Smooth muscle cell (in vitro differentiated cells): ENCODE measurements around the gene PLXND1. TPM values are rescaled to one million over a fixed set of nuclear protein-coding genes. Genes with fewer than 3 reads are reported as not detected.

ENCODE experiments used
- DNase-seq: peaks from one replicate; lab custom pipeline; 2025; ENCODE audit not compliant: unreplicated experiment; lab: John Stamatoyannopoulos, UW
- H2AFZ ChIP-seq: fragments of 200-600 bp; sonication (generic); 2 replicates; pipeline ENCODE4 v1.6.0; 2016; ENCODE audit warnings: antibody characterized with exemption, low read depth, mild to moderate bottlenecking
- H3F3A ChIP-seq: fragments of 200-600 bp; sonication (generic); 2 replicates; pipeline ENCODE4 v1.6.0; 2017; ENCODE audit warnings: antibody characterized with exemption, low read depth
- H3K27ac ChIP-seq: fragments of 200-600 bp; sonication (generic); 2 replicates; pipeline ENCODE4 v1.5.1; 2016; ENCODE audit warnings: low read depth, mild to moderate bottlenecking
- H3K27me3 ChIP-seq: fragments of 200-600 bp; sonication (generic); 2 replicates; pipeline ENCODE4 v1.6.1; 2016; ENCODE audit warnings: low read depth, mild to moderate bottlenecking
- H3K36me3 ChIP-seq: fragments of 200-600 bp; sonication (generic); 2 replicates; pipeline ENCODE4 v1.5.1; 2016; ENCODE audit warnings: low read depth
- H3K4me1 ChIP-seq: fragments of 200-600 bp; sonication (generic); 2 replicates; pipeline ENCODE4 v1.5.1; 2016; ENCODE audit warnings: low read depth
- H3K4me2 ChIP-seq: fragments of 200-600 bp; sonication (generic); 2 replicates; pipeline ENCODE4 v1.6.0; 2016; ENCODE audit warnings: mild to moderate bottlenecking
- H3K4me3 ChIP-seq: fragments of 200-600 bp; sonication (generic); 2 replicates; pipeline ENCODE4 v1.5.1; 2016; ENCODE audit warnings: mild to moderate bottlenecking
- H3K79me2 ChIP-seq: fragments of 200-600 bp; sonication (generic); 2 replicates; pipeline ENCODE4 v1.6.0; 2016; ENCODE audit warnings: low read depth, mild to moderate bottlenecking
- H3K9ac ChIP-seq: fragments of 200-600 bp; sonication (generic); 2 replicates; pipeline ENCODE4 v1.6.0; 2016; ENCODE audit warnings: low read depth
- H3K9me3 ChIP-seq: fragments of 200-600 bp; sonication (generic); replicated peaks from 2 replicates; pipeline ENCODE4 v1.5.1; 2016; ENCODE audit warnings: low read depth
- H4K20me1 ChIP-seq: fragments of 200-600 bp; sonication (generic); 2 replicates; pipeline ENCODE4 v1.6.0; 2016; ENCODE audit warnings: low read depth
- WGBS: methylation state at CpG from one replicate; pipeline ENCODE4 v1.1.7; 2016; ENCODE audit warnings: low lambda C conversion rate; 5-methylcytosine and 5-hydroxymethylcytosine counted together
- polyA plus RNA-seq: library from polyadenylated mRNA; unstranded; fragments of >200 nt; fragmentation: Nextera tagmentation; extraction: Ambion mirVana; gene quantifications from 2 replicates; pipeline ENCODE4 v1.2.1, GENCODE V29; 2016
- total RNA-seq: library from RNA; depleted of rRNA; stranded (reverse); fragments of >200 nt; gene quantifications from 2 replicates; pipeline ENCODE4 v1.2.3, GENCODE V29; 2014
- TF ChIP-seq, protein P1 (sequence below): fragments of 200-600 bp; sonication (generic); IDR thresholded peaks from 2 replicates; pipeline ENCODE4 v1.5.1; 2017; ENCODE audit warnings: borderline replicate concordance, mild to moderate bottlenecking, antibody characterized with exemption; ENCODE audit not compliant: insufficient read depth, poor library complexity, severe bottlenecking

Gene PLXND1
- total and polyA plus RNA-seq, 2 experiments from 2014 or later: 75.8 to 94.3 TPM

DNA sequence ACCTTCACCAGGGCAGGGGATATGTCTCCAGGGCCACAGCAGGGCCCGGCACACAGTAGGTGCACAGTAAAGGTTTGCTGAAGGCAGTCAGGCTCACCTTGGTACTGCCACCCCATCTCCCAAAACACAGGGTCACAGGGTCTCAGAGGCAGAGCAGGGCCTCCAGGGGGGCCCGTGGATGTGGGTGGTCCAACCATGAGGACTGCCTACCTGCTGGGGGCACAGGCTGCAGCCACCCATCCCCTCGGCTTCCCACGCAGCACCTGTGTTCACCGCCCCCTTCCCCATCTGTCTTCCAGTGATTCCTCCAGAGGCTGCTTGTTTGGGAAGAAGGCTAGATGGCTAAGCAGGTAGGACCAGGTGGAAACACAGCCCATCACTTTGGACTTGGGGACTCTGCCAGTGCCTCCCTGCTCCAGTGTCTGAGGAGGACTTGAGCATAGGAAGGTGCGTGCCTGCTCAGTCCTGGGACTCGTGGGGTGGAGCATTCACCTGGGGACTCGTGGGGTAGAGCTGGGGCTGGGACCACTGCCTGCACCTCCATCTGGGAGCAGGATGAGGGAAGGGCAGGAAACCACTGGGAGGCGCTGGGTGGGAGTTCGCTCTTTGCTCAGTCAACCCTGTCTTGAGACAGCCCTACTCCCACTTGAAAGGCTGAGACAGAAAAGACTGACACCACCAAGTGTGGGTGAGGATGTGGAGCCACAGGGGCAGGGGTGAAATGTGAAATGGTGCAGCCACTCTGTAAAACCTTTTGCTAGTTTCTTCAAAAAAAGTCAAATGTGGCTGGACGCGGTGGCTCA lies 18.8 kb upstream of the PLXND1 start:
- H3K79me2 ChIP-seq: no peaks in the 10 kb centered on the region
- TF ChIP-seq, protein P1, sequence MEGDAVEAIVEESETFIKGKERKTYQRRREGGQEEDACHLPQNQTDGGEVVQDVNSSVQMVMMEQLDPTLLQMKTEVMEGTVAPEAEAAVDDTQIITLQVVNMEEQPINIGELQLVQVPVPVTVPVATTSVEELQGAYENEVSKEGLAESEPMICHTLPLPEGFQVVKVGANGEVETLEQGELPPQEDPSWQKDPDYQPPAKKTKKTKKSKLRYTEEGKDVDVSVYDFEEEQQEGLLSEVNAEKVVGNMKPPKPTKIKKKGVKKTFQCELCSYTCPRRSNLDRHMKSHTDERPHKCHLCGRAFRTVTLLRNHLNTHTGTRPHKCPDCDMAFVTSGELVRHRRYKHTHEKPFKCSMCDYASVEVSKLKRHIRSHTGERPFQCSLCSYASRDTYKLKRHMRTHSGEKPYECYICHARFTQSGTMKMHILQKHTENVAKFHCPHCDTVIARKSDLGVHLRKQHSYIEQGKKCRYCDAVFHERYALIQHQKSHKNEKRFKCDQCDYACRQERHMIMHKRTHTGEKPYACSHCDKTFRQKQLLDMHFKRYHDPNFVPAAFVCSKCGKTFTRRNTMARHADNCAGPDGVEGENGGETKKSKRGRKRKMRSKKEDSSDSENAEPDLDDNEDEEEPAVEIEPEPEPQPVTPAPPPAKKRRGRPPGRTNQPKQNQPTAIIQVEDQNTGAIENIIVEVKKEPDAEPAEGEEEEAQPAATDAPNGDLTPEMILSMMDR: no peak
- peaks cover 13% of the 10 kb centered on the region for H3K4me1 ChIP-seq
- no peak overlapping the region for H3K4me3 ChIP-seq
- no peaks in the 10 kb centered on the region for H3K9me3 ChIP-seq
- H3K27me3 ChIP-seq: no peaks in the 10 kb centered on the region
- H3K27ac ChIP-seq: peak overlapping the region; percentile 83
- 77% methylated on average over 12 of the region's 12 CpGs for WGBS
- H3K9ac ChIP-seq: peak overlapping the region; percentile 46
- DNase-seq: no peak
- no peaks in the 10 kb centered on the region for H3K36me3 ChIP-seq
- H4K20me1 ChIP-seq: no peaks in the 10 kb centered on the region
- no peak overlapping the region for H2AFZ ChIP-seq
- H3F3A ChIP-seq: peaks cover 13% of the 10 kb centered on the region
- peak overlapping the region; percentile 55 for H3K4me2 ChIP-seq

DNA sequence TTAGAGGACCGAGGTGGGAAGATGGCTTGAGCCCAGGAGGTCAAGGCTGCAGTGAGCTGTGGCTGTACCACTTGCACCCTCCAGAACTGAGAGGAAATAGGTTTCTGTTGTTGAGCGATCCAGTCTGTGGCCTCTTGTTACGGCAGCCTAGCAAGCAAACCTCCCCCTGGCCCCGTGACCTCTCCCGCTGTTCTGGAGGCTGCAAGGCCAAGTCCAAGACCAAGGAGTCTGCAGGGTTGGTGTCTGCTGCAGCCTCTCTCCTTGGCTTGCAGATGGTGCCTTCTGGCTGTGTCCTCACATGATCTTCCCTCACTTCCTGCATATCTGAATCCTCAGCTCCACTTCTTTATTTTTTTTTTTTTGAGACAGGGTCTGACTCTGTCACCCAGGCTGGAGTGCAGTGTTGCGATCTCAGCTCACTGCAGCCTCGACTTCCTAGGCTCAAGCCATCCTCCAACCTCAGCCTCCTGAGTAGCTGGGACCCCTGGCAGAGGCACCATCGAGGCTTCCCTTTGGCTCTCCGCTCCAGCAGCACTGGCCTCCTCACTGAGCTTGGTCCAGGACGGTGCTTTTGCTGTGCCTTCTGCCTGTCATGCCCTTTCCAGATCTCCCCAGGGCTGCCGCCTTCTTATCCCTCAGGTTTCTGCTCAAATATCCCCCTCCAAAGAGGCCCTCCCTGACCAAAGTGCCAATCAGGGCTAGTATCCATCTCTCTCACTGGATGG lies 18.0 kb upstream of the PLXND1 start:
- no peak for DNase-seq
- no peaks in the 10 kb centered on the region for H3K36me3 ChIP-seq
- H2AFZ ChIP-seq: no peak overlapping the region
- no peak overlapping the region for H3K4me3 ChIP-seq
- H3F3A ChIP-seq: peaks cover 13% of the 10 kb centered on the region
- H4K20me1 ChIP-seq: no peaks in the 10 kb centered on the region
- H3K4me2 ChIP-seq: no peak overlapping the region
- peaks cover 13% of the 10 kb centered on the region for H3K4me1 ChIP-seq
- H3K9ac ChIP-seq: no peak overlapping the region
- no peak overlapping the region for H3K27ac ChIP-seq
- TF ChIP-seq, protein P1: no peak
- no peaks in the 10 kb centered on the region for H3K27me3 ChIP-seq
- no peaks in the 10 kb centered on the region for H3K9me3 ChIP-seq
- no peaks in the 10 kb centered on the region for H3K79me2 ChIP-seq
- WGBS: 95% methylated on average over 11 of the region's 11 CpGs

DNA sequence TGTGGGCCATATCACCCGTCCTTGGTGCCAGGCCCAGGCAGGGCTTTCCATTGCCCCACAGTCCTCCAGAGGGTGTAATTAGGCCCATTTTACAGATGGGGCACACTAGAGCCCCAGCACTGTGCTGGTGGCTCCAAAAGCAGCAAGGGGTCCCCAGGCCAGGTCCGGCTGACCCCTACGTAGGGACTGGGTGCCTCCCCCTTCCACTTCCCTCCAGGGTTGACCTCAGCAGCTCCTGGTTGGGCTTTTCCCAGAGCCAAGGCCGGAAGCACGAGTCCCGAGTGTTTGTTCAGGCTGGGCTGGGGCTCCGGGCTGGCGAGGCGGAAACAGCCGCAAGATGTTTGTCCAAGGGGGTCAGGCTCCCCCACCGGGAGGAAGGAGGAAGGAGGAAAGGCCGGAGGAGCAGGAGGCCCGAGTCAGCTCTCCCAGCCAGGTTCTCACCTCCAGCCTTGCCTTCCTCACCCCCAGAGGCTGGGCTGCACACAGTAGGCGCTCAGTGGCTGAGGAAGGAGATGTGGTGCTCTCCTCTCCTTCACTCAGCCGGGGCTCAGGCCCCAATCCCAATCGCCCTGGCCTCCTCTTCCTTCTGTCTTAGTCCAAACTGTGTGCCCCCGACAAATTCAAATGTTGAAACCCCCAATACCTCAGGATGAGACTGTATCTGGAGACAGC lies 17.1 kb upstream of the PLXND1 start:
- TF ChIP-seq, protein P1: no peak
- DNase-seq: no peak
- WGBS: 80% methylated on average over 17 of the region's 17 CpGs
- Histone ChIP-seq H3F3A (peaks cover 13% of the 10 kb centered on the region), H3K9ac (no peak overlapping the region), H3K9me3 (no peaks in the 10 kb centered on the region), H3K4me2 (no peak overlapping the region), H3K27me3 (no peaks in the 10 kb centered on the region), H3K4me1 (peaks cover 13% of the 10 kb centered on the region), H2AFZ (no peak overlapping the region), H4K20me1 (no peaks in the 10 kb centered on the region), H3K79me2 (no peaks in the 10 kb centered on the region), H3K4me3 (no peak overlapping the region), H3K27ac (no peak overlapping the region), H3K36me3 (no peaks in the 10 kb centered on the region)
